HG03175 (cell line): ENCODE measurements around the gene TTC33.

Experiments used
- ATAC-seq: cut with Tn5 transposase; IDR thresholded peaks from one replicate; pipeline ENCODE4 v1.9.1; 2021; ENCODE audit warnings: mild to moderate bottlenecking, moderate library complexity; ENCODE audit not compliant: unreplicated experiment

The TTC33 gene

GRCh38 chr5:40618926-40619325, 136.8 kb downstream of the TTC33 start:
- ATAC-seq = no peak

- no peak for ATAC-seq
Observed at GRCh38 chr5:40616781-40617180, 139.0 kb downstream of the TTC33 start.

DNA sequence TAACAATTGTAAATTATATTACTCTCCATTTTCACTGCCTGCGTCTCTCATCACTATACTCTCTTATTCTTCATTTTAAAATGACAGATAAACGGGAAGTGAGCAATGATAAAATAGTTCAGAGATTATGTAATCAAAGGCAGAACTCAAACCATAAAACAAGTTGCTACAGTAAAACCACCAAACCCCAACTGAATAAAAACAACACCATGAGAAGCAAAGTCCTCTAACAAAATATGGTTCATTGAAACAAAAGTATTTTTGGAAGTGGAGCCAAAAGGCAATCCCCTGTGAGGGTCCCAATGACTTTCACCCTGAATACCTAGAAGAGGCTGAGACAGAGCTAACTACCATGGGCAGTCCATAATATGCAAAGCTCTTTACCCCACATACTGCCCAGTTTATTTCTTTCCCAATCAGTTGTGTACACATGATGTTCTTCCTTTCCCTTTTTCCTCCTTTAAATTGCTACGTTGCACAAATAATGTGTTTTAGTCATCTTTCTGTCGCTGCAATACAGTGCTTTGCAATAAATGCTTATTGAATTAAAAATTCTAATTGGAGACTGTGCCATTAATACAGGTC, 140.1 kb downstream of the TTC33 start:
- ATAC-seq = no peak

DNA sequence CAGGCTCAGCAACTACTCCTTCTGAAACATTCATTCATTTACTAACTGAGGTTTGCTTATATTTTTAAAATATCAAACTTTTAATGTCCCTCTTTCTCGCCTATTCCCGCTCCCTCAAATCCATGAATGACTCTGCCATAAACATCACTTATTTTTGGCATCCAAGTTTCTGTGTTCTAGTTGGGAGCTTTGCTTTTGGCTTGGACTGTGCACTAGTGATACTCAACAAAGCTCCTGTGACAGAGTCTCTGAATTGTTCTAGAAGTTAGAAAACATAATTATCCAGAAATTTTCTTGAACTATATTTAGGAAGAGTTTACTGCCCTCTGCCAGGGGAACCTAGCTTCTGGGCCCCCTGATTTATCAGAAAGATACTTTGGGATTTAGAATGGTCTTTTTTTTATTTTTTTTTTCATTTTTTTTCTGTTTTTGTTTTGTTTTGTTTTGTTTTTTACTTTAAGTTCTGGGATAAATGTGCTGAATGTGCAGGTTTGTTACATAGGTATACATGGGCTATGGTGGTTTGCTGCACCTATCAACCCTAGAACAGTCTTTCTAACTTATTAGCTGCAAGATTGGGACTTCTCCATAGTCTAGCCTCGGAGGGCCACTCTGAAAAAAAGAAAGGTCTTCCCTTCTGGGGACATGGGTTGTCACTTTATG, 140.7 kb downstream of the TTC33 start:
- no peak for ATAC-seq

GRCh38 chr5:40614466-40614865, 141.3 kb downstream of the TTC33 start:
- ATAC-seq = no peak

DNA sequence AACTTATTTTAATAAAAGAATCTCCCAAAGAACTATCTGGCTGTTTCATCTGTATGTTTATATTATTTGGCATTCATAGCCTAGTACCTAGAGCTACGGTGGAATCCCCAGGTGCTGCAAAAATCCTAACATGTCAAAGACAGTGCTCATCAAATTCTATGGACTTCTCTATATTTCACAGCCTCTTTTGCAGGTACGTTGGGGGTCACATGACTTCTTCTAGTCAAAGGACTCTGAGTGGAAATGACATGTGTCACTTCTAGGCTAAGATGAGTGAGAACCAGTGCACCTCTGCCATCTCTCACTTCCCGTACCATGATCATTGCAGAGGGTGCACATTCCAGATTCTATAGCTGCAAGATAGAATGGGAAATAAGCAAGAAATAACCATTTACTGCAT, 148.6 kb downstream of the TTC33 start:
- ATAC-seq = no peak

DNA sequence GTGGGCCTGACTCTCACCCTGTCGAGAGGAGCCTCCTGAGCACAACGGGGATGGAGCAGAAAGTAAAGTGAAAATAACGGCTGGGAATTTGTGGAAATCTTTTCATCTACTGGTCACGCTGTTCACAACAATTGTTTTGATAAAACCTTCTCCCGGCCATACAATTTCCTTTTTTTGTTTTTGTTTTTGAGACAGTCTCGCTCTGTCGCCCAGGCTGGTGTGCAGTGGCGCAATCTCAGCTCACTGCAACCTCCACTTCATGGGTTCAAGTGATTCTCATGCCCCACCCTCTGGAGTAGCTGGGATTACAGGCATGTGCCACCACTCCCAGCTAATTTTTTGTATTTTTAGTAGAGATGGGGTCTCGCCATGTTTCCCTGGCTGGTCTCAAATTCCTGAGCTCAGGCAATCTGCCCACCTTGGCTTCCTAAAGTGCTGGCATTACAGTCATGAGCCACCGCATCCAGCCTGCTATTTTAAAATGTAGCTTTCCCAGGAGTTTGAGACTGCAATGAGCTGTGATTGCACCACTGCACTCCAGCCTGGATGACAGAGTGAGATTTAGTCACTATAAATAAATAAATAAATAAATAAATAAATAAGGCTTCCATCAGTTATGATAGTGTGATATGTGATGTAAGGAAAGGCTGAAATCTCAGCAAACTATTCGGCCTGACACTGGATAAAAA, 149.5 kb downstream of the TTC33 start:
- ATAC-seq = no peak

- no peak for ATAC-seq
Observed at GRCh38 chr5:40605295-40605958, 150.3 kb downstream of the TTC33 start.

DNA sequence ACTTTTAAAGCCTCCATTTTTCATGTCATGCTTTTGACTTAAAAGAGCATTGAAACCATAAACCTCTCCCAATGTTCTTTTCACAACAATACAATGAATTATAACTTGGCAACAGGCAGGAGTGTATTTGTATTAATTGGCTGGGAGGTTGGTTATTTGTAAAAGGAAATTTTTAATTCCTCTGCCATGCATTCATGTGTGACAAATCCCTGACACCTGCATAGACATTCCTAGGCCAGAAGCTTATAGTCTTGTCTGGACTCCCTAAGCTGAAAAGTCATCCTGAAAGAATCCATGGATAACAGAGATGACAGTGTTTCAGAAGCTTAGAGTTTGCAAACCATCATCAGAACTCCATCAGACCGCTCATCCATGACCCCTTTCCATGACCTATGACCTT, 152.4 kb downstream of the TTC33 start:
- no peak for ATAC-seq

- no peak for ATAC-seq
Observed at GRCh38 chr5:40601198-40601868, 154.4 kb downstream of the TTC33 start.

GRCh38 chr5:40600383-40600782, 155.4 kb downstream of the TTC33 start:
- ATAC-seq = no peak

GRCh38 chr5:40599676-40600075, 156.1 kb downstream of the TTC33 start:
- no peak for ATAC-seq

DNA sequence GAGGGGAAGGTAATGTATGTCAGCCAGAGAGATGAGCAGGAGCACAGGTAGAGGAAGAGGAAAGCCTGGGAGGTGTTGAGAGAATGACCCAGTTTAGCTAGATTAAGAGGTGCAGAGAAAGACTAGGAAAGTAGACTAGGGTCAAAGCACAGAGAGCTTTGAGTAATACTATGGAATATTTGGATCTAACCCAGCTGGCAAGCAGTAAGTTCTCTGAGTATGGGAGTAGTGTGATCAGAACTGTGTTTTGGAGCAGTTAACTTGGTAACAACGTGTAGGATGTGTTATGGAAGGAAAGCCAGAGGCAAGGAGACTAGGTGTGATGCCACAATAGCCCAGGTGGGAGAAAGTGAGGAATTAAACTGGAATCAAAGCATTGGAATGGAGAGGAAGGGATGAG, 160.9 kb downstream of the TTC33 start:
- no peak for ATAC-seq

GRCh38 chr5:40591727-40592396, 163.9 kb downstream of the TTC33 start:
- peak; percentile 97 for ATAC-seq

DNA sequence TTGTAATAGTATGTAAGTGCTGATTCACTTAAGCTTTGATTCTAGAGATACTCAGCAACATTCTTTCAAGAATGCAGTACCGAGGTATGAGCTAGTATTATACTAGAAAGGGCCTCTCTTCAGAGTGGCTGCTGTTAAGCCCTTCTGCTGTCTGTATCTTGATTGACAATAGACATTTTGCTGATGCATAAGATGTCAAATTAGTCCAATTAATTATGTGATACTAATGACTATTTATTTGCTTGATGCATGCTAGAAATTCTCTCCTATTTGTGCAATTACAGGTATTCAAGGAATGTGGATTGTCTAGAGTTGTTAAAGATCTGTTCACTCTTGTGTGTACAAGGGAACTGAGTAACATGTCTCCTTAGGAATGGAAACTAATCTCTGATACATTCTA, 168.4 kb downstream of the TTC33 start:
- no peak for ATAC-seq

DNA sequence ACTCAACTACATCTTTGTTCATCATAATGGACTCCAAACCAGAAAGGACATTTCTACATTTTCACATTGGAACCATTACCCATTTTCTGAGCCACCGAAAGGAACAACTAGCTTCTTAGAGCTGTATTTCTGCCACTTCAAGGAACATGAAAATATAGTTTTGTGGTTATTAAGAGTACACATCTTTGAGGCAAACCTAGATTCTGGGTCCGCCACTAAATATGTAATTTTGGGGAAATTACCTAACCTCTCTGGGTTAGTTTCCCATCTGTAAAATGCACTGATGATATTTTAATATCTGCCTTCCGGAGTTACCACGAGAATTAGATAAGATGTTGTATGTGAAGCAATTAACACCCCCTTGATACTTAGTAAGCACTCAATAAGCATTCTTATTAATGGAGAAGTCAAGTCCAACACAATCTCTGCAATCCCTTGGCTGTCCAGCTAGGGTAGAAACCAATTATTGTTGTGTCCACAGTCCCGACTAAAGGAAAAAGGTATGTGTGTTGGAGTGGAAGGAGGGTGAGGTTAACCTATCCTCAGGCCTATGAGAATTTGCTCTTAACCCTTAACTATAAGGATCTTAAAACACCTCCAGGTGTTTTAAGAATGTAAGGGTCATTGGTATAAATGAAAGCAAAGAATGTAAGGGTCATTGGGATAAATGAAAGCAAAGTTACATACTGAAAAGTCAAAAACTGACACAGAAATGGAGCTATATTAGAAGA, 170.1 kb downstream of the TTC33 start:
- no peak for ATAC-seq

- ATAC-seq = no peak
Observed at GRCh38 chr5:40584054-40584453, 171.7 kb downstream of the TTC33 start.

- peak; percentile 94 for ATAC-seq
Observed at GRCh38 chr5:40578501-40579451, 177.0 kb downstream of the TTC33 start.

DNA sequence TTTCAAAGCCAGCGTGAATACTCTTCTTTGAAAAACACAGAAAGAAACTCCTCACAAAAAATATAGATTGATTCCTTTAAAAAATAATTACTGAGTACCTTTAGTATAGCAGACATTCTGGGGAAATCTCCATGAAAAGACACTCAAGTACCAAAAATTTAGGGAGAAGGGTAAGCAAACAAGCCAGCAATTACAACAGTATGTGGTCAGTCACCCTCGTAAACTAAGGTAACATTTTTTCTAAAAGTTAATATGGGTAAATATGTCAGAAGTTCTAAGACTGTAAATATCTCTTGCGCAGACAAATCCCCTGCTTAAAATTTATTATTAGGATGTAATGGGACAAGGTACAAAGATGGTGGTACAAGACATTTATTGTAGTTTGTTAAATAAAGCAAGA, 178.0 kb downstream of the TTC33 start:
- no peak for ATAC-seq
